HL-60 (cell line): ENCODE results near the gene SH3BP2.

Experiments used
- DNase-seq, 2 experiments: peaks; one replicate each; pipeline ENCODE4 v3.0.0-alpha.2; 2010 to 2020; ENCODE audit warnings: low read depth in 1 of 2, low spot score in 1 of 2
- H3K27ac ChIP-seq: fragments of 250-450 bp; sonication (Bioruptor Pico); replicated peaks from 2 replicates; pipeline ENCODE4 v1.5.1; 2020; ENCODE audit warnings: mild to moderate bottlenecking, moderate library complexity
- H3K27me3 ChIP-seq: fragments of 250-450 bp; sonication (Bioruptor Pico); 2 replicates; pipeline ENCODE4 v1.5.1; 2021; ENCODE audit warnings: mild to moderate bottlenecking, moderate library complexity; ENCODE audit not compliant: insufficient read depth, poor library complexity, severe bottlenecking
- H3K4me3 ChIP-seq: replicated peaks from 2 replicates; pipeline ENCODE4 v1.5.1; 2011; ENCODE audit warnings: mild to moderate bottlenecking, control low read depth, low read length; ENCODE audit not compliant: insufficient read depth
- GABPA ChIP-seq: IDR thresholded peaks from 2 replicates; pipeline ENCODE4 v1.6.1; 2012; ENCODE audit warnings: low read depth
- POLR2AphosphoS5 ChIP-seq: IDR thresholded peaks from 2 replicates; pipeline ENCODE4 v1.6.1; 2012; ENCODE audit warnings: low read depth
- SPI1 ChIP-seq: IDR thresholded peaks from 2 replicates; pipeline ENCODE4 v1.6.1; 2012; ENCODE audit warnings: low read depth, mild to moderate bottlenecking, borderline replicate concordance
- TF ChIP-seq, protein P1 (sequence below): IDR thresholded peaks from one replicate; pipeline ENCODE4 v1.5.1; 2011; ENCODE audit warnings: low read length, control low read depth, inconsistent platforms; ENCODE audit not compliant: insufficient read depth
- TF ChIP-seq, protein P2 (sequence below): IDR thresholded peaks from 2 replicates; pipeline ENCODE4 v1.6.1; 2012; ENCODE audit warnings: low read depth; ENCODE audit not compliant: insufficient replicate concordance

Gene SH3BP2

DNA sequence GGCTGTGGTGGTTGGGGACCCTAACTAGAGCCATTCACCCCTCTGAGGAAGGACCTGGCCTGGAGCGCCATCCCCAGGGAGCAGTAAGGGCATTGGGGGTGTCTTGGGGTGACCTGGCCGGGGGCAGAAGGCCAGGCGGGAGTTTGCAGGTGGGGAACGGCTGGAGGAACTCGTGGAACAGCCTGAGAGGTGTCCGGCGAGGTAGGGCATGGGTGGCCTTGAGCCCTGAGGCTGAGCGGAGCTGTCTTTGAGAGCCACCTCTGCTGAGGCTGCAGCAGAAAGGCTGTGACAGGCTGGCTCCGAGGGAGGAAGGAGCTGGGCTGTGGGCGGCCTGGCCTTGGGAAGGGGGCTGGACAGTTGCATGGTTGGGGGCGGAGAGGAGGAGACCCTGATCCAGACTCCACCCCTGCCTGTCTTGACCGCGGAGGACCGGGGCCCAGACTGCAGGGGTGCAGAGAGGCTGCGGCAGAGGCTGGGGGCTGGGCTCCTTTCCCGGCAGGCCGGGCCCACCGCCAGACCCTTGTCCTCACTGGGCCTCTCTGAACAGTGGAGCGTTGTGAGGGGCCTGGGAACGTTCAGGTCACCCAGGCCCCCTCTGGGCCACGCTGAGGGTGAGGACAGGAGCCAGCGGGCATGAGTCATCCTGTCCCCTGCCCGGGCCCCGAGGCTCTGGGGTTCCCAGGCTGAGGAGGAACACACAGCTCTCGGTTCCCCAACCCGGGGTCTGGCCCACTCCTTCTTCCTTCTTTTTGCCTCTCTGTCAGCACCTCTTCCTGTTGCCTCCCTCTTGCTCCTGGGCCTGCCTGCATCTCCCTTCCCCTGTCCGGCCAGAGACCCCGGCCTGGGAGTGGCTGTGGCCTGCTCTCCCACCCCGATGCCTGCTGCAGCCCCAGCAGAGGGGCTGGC lies 8.1 kb downstream of the SH3BP2 start:
- Histone ChIP-seq H3K4me3 (peak overlapping the region; percentile 34), H3K27ac (peak overlapping the region; percentile 90), H3K27me3 (no peaks in the 10 kb centered on the region)
- peak; percentile 81 to 93 for DNase-seq
- TF ChIP-seq SPI1 (peak; percentile 56; the same call in 1 of the 2 replicates), POLR2AphosphoS5 (no peak; the same call in 1 of the 2 replicates), GABPA (peak; percentile 33; the same call in 1 of the 2 replicates)
- TF ChIP-seq, protein P1, sequence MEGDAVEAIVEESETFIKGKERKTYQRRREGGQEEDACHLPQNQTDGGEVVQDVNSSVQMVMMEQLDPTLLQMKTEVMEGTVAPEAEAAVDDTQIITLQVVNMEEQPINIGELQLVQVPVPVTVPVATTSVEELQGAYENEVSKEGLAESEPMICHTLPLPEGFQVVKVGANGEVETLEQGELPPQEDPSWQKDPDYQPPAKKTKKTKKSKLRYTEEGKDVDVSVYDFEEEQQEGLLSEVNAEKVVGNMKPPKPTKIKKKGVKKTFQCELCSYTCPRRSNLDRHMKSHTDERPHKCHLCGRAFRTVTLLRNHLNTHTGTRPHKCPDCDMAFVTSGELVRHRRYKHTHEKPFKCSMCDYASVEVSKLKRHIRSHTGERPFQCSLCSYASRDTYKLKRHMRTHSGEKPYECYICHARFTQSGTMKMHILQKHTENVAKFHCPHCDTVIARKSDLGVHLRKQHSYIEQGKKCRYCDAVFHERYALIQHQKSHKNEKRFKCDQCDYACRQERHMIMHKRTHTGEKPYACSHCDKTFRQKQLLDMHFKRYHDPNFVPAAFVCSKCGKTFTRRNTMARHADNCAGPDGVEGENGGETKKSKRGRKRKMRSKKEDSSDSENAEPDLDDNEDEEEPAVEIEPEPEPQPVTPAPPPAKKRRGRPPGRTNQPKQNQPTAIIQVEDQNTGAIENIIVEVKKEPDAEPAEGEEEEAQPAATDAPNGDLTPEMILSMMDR = no peak
- TF ChIP-seq, protein P2, sequence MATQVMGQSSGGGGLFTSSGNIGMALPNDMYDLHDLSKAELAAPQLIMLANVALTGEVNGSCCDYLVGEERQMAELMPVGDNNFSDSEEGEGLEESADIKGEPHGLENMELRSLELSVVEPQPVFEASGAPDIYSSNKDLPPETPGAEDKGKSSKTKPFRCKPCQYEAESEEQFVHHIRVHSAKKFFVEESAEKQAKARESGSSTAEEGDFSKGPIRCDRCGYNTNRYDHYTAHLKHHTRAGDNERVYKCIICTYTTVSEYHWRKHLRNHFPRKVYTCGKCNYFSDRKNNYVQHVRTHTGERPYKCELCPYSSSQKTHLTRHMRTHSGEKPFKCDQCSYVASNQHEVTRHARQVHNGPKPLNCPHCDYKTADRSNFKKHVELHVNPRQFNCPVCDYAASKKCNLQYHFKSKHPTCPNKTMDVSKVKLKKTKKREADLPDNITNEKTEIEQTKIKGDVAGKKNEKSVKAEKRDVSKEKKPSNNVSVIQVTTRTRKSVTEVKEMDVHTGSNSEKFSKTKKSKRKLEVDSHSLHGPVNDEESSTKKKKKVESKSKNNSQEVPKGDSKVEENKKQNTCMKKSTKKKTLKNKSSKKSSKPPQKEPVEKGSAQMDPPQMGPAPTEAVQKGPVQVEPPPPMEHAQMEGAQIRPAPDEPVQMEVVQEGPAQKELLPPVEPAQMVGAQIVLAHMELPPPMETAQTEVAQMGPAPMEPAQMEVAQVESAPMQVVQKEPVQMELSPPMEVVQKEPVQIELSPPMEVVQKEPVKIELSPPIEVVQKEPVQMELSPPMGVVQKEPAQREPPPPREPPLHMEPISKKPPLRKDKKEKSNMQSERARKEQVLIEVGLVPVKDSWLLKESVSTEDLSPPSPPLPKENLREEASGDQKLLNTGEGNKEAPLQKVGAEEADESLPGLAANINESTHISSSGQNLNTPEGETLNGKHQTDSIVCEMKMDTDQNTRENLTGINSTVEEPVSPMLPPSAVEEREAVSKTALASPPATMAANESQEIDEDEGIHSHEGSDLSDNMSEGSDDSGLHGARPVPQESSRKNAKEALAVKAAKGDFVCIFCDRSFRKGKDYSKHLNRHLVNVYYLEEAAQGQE = no peak

DNA sequence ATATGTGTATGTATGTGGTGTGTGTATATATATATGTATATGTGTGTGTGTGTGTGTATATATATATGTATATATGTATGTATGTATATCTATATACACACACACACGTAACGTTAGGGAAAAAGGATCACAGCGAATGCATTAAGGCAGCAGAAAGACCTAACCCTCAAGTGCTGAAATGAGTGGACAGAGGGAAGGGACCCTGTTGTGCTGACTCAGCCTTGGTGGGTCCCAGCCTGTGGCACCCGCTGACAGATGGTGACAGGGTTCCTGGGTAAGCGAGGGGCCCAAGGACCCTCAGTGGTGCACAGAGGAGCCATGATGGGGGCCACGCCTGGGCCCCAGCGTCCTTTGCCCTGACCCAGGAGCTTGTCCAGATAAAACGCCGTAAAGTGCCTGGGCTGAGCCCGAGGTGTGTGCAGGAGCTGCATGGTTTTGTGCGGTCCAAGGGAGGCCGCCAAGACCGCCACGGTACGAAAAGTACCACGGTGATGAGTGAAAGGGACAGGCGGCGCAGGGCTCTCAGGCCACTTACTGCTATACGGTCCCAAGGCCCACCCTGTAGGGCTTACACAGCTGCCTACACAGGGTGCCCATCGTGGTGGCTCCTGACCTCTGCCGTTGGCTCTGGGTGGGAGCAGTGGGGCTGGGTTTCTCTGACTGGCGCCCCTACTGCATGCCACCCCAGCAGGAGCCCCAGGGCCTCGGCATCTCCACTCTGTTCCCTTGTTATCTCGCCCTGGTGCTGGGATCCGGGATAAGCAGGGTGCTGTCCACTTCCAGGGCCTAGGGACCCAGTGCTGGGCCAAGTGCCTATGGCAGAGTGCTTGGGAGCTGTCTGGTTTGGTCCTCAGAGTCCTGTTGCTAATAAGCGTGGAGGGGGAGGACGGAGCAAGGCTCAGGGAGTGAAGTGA lies 10.0 kb downstream of the SH3BP2 start:
- TF ChIP-seq GABPA (no peak), SPI1 (no peak), POLR2AphosphoS5 (no peak)
- TF ChIP-seq, protein P2 = no peak
- TF ChIP-seq, protein P1 = no peak

GRCh38 chr4:2803624-2804448 lies 11.0 kb downstream of the SH3BP2 start:
- DNase-seq = peak; percentile 67 to 81
- Histone ChIP-seq H3K27ac (no peak overlapping the region), H3K27me3 (no peaks in the 10 kb centered on the region), H3K4me3 (no peak overlapping the region)
- TF ChIP-seq SPI1 (no peak), POLR2AphosphoS5 (0 out of 2 replicates have a peak, but pooled peaks have one; percentile 37)
- TF ChIP-seq, protein P1 = no peak

More for the DNA sequence above, 10.0 kb downstream of the SH3BP2 start:
- no peak for DNase-seq
- H3K4me3 ChIP-seq = no peak overlapping the region
- H3K27me3 ChIP-seq = no peaks in the 10 kb centered on the region
- H3K27ac ChIP-seq = no peak overlapping the region; the same call in 1 of the 2 replicates
